HG03280 (cell line): Measurements from ENCODE around the gene GOLGA6L9.
"Not testable (repeated sequence)": the region's sequence is repeated elsewhere in the genome, so short reads cannot be mapped to it uniquely, and the experiment has no call there.

Experiments
- ATAC-seq: cut with Tn5 transposase; IDR thresholded peaks from one replicate; pipeline ENCODE4 v1.9.1; 2021; ENCODE audit warnings: mild to moderate bottlenecking, moderate library complexity; ENCODE audit not compliant: unreplicated experiment

GOLGA6L9 gene

GRCh38 chr15:82429693-82430092 lies at the start of gene GOLGA6L9:
TSS of gene GOLGA6L9 (plus strand) at chr15:82429816. CDS start at chr15:82430080, 264 bp downstream.
- ATAC-seq = not testable (repeated sequence)

- not testable (repeated sequence) for ATAC-seq
Measured at GRCh38 chr15:82381330-82381955, 48.2 kb upstream of the GOLGA6L9 start.

GRCh38 chr15:82387209-82387608 lies 42.4 kb upstream of the GOLGA6L9 start:
- ATAC-seq = not testable (repeated sequence)

- not testable (repeated sequence) for ATAC-seq
Measured at GRCh38 chr15:82390152-82390551, 39.5 kb upstream of the GOLGA6L9 start.

GRCh38 chr15:82392077-82392476 lies 37.5 kb upstream of the GOLGA6L9 start:
- ATAC-seq = not testable (repeated sequence)

GRCh38 chr15:82393671-82394070 lies 35.9 kb upstream of the GOLGA6L9 start:
- ATAC-seq = no peak

GRCh38 chr15:82395788-82396187 lies 33.8 kb upstream of the GOLGA6L9 start:
- ATAC-seq = not testable (repeated sequence)

- ATAC-seq = no peak
Measured at GRCh38 chr15:82397817-82398216, 31.8 kb upstream of the GOLGA6L9 start.

GRCh38 chr15:82398785-82399184 lies 30.8 kb upstream of the GOLGA6L9 start:
- no peak for ATAC-seq

GRCh38 chr15:82399366-82400103 lies 30.1 kb upstream of the GOLGA6L9 start:
- not testable (repeated sequence) for ATAC-seq

- not testable (repeated sequence) for ATAC-seq
Measured at GRCh38 chr15:82401918-82402317, 27.7 kb upstream of the GOLGA6L9 start.

GRCh38 chr15:82402341-82402740 lies 27.3 kb upstream of the GOLGA6L9 start:
- not testable (repeated sequence) for ATAC-seq

- not testable (repeated sequence) for ATAC-seq
Measured at GRCh38 chr15:82406211-82406610, 23.4 kb upstream of the GOLGA6L9 start.

GRCh38 chr15:82410306-82410705 lies 19.3 kb upstream of the GOLGA6L9 start:
- not testable (repeated sequence) for ATAC-seq

GRCh38 chr15:82411595-82411994 lies 18.0 kb upstream of the GOLGA6L9 start:
- not testable (repeated sequence) for ATAC-seq

GRCh38 chr15:82414525-82415191 lies 15.0 kb upstream of the GOLGA6L9 start:
- ATAC-seq = not testable (repeated sequence)

- ATAC-seq = not testable (repeated sequence)
Measured at GRCh38 chr15:82420516-82420915, 9.1 kb upstream of the GOLGA6L9 start.

- ATAC-seq = not testable (repeated sequence)
Measured at GRCh38 chr15:82420966-82421365, 8.7 kb upstream of the GOLGA6L9 start.

GRCh38 chr15:82427117-82427516 lies 2.5 kb upstream of the GOLGA6L9 start:
- not testable (repeated sequence) for ATAC-seq

- ATAC-seq = not testable (repeated sequence)
Measured at GRCh38 chr15:82445420-82445819, 15.8 kb downstream of the GOLGA6L9 start.

- ATAC-seq = not testable (repeated sequence)
Measured at GRCh38 chr15:82457336-82457735, 27.7 kb downstream of the GOLGA6L9 start.
